Adipocyte (in vitro differentiated cells): ENCODE data around the gene WNT3.
A peak's percentile ranks its signal among the peaks of the same experiment; 100 is the strongest.
"Not testable (repeated sequence)": the region's sequence is repeated elsewhere in the genome, so short reads cannot be mapped to it uniquely, and the experiment has no call there.

Source experiments
- DNase-seq: peaks from one replicate; pipeline ENCODE4 v3.0.0-alpha.2; 2015; ENCODE audit warnings: low read depth
- H3K27me3 ChIP-seq: replicated peaks from 2 replicates; pipeline ENCODE4 v1.7.0; 2013; ENCODE audit warnings: mild to moderate bottlenecking, low read length, moderate library complexity; ENCODE audit not compliant: control insufficient read depth, insufficient read depth
- H3K36me3 ChIP-seq: 2 replicates; pipeline ENCODE4 v1.7.0; 2013; ENCODE audit warnings: low read length, mild to moderate bottlenecking, moderate library complexity; ENCODE audit not compliant: control insufficient read depth, insufficient read depth, severe bottlenecking
- H3K4me1 ChIP-seq: 2 replicates; pipeline ENCODE4 v1.7.0; 2013; ENCODE audit warnings: mild to moderate bottlenecking, low read length, moderate library complexity; ENCODE audit not compliant: control insufficient read depth, insufficient read depth
- H3K4me3 ChIP-seq: 2 replicates; pipeline ENCODE4 v1.7.0; 2013; ENCODE audit warnings: mild to moderate bottlenecking, low read length, moderate library complexity
- H3K9ac ChIP-seq: 2 replicates; pipeline ENCODE4 v1.7.0; 2013; ENCODE audit warnings: mild to moderate bottlenecking, low read length, moderate library complexity
- H3K9me3 ChIP-seq: 2 replicates; pipeline ENCODE4 v1.7.0; 2013; ENCODE audit warnings: mild to moderate bottlenecking, low read length, moderate library complexity; ENCODE audit not compliant: control insufficient read depth

The WNT3 gene

DNA sequence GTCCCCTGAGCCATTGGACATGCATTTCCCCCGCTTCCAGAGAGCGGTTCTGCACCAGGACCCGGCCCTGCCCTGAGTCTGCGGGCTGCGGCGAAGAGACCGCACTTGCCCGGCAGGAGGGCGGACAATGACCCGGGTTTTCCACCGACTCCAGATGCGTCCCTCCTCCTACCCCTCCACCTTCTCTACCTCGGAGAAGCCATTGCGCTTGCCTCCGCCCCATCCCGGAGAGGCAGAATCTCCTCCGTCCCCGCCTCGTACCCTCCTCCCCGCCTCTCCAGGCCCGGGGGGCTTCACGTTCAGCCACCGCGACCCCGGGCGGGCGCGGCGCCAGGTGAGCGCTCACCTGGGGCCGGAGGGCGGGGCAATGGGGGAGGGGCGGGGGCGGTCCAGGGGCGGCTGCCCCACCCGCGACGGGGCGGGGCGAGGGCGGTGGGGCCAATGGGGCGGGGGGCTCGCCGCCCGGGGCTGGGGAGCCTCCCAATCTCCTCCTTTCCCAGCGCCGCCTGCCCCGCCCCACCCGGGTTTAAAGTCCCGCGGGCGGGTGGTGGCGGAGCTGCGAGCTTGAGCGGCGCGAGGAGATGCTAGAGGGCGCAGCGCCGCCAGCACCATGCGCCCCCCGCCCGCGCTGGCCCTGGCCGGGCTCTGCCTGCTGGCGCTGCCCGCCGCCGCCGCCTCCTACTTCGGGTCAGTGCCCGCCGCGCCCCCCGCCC, 32.7 kb upstream of the WNT3 start, which contains the start of gene WNT9B:
Gene WNT9B, plus strand, starts transcription at position 555 of the 713 bp plus-strand sequence. Its CDS starts 56 bp downstream, at position 611.
- H3K27me3 ChIP-seq = peaks cover 53% of the 10 kb centered on the region
- H3K9me3 ChIP-seq = no peaks in the 10 kb centered on the region
- DNase-seq = peak; percentile 55
- no peak within 1 kb of the TSS for H3K9ac ChIP-seq
- peak within 1 kb of the TSS; percentile 32 for H3K4me3 ChIP-seq
- H3K36me3 ChIP-seq = no peaks in the 10 kb centered on the region
- H3K4me1 ChIP-seq = no peaks in the 10 kb centered on the region

- Histone ChIP-seq H3K27me3 (peaks cover 54% of the 10 kb centered on the region), H3K4me3 (no peak overlapping the region), H3K4me1 (no peaks in the 10 kb centered on the region), H3K9ac (no peak overlapping the region), H3K9me3 (no peaks in the 10 kb centered on the region), H3K36me3 (no peaks in the 10 kb centered on the region)
- no peak for DNase-seq
These were observed 32.2 kb upstream of the WNT3 start for GRCh38 chr17:46850688-46851028.

GRCh38 chr17:46848534-46848933, 30.0 kb upstream of the WNT3 start:
- no peaks in the 10 kb centered on the region for H3K4me1 ChIP-seq
- H3K27me3 ChIP-seq = peaks cover 66% of the 10 kb centered on the region
- H3K9ac ChIP-seq = no peak overlapping the region
- no peak for DNase-seq
- H3K4me3 ChIP-seq = no peak overlapping the region
- no peaks in the 10 kb centered on the region for H3K36me3 ChIP-seq
- no peaks in the 10 kb centered on the region for H3K9me3 ChIP-seq

DNA sequence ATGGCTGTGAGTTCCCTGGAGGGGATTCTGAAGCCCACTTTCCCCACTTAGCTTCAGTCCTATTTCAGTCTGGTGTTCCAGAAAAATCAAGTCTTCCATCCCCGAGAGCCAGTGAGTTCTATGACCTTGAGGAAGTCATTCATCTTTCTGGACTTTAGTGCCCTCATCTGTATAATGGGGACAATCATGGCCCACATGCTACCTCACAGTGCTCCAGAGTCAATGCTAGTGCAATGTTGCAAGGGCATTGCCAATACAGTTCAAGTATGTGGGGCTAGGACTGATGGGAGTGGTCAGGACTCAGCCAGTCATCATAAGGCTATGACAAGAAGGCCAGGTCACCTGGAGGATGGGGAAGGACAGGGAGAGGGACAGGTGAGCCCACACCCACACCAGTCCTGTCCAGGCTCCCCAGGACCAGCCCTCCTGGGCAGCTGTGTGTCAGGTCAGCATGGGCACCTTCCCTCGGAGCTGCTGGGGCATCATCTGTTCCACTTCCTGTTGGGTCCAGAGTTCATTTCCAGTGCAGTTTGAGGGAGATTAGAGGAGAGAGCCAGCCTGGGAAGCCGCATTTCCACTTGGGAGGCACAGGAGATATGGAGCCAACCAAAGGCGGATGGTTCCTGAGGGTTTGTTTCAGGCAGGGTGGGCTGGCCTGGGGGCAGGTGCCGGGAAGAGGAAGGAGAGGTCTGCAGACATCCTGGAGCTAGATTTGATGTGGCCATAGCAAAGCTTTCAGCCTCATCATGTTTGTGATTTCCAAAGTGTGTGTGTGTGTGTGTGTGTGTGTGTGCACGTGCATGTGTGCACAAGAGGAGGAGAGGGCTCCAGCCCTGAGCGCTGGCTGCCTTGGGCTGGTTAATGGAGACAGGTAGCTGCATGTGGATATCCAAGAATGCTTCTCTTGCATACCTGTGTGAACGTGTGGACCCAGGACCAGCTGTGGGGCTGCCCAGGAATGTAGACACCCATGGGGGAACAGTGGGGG, 29.0 kb upstream of the WNT3 start:
- peaks cover 8% of the 10 kb centered on the region for H3K9me3 ChIP-seq
- H3K4me1 ChIP-seq = no peaks in the 10 kb centered on the region
- H3K27me3 ChIP-seq = peaks cover 66% of the 10 kb centered on the region
- no peak for DNase-seq
- H3K4me3 ChIP-seq = no peak overlapping the region
- no peaks in the 10 kb centered on the region for H3K36me3 ChIP-seq
- H3K9ac ChIP-seq = no peak overlapping the region

GRCh38 chr17:46842835-46843234, 24.3 kb upstream of the WNT3 start:
- Histone ChIP-seq H3K4me3 (no peak overlapping the region), H3K27me3 (peaks cover 40% of the 10 kb centered on the region), H3K9ac (no peak overlapping the region), H3K4me1 (peaks cover 5% of the 10 kb centered on the region), H3K36me3 (no peaks in the 10 kb centered on the region), H3K9me3 (peaks cover 8% of the 10 kb centered on the region)
- DNase-seq = no peak

DNA sequence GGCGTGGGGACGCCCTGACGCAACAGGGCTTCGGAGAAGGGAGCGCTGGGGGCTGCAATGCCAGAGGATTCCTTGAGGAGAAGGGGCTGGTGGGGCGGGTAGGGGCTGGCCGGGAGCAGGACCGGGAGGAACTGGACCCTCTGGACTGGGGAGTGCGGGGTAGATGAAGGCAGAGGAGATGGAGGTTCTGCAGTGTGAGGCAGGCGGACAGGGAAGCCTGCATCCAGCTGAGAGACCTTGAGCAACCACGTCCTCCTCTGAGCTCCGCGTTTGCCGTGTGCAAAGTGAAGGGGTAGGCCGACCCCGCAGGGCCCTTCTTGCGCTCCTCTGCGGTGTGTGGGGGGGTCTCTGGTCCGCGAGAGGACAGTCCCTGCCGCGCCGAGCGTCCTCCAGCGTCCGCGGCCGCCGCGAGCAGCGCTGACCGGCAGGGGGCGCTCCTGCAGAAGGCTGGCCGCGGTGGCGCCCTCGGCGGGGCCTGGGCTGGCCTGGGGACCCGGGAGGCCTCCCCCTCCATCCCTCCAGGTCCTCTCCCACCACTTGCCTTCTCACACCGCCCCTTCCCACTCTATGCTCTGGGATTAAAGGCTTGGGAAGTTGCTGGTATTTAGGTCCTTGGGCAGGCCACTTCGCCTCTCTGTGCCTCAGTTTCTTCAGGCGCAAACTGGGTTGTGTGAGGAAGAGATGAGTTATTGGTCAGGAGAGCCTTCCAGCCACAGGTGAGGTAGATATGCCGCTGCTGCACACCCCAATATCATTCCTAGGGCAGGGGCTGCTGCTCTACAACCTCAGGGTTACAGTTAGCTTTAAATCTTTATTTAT, 23.3 kb upstream of the WNT3 start:
- Histone ChIP-seq H3K36me3 (no peaks in the 10 kb centered on the region), H3K27me3 (peaks cover 32% of the 10 kb centered on the region), H3K4me1 (peaks cover 5% of the 10 kb centered on the region), H3K9me3 (peaks cover 8% of the 10 kb centered on the region), H3K9ac (no peak overlapping the region), H3K4me3 (peak overlapping the region; percentile 67)
- peak; percentile 55 for DNase-seq

- peaks cover 11% of the 10 kb centered on the region for H3K4me1 ChIP-seq
- H3K9ac ChIP-seq, H3K9me3 ChIP-seq, DNase-seq, H3K36me3 ChIP-seq, H3K4me3 ChIP-seq: not testable (repeated sequence)
- H3K27me3 ChIP-seq = peaks cover 25% of the 10 kb centered on the region
These were observed 22.1 kb upstream of the WNT3 start for GRCh38 chr17:46840596-46840995.

- Histone ChIP-seq H3K4me3 (no peak overlapping the region), H3K36me3 (no peaks in the 10 kb centered on the region), H3K9me3 (peaks cover 8% of the 10 kb centered on the region), H3K4me1 (peaks cover 11% of the 10 kb centered on the region), H3K27me3 (peaks cover 15% of the 10 kb centered on the region), H3K9ac (no peak overlapping the region)
- DNase-seq = no peak
These were observed 20.7 kb upstream of the WNT3 start for GRCh38 chr17:46839211-46839610.

DNA sequence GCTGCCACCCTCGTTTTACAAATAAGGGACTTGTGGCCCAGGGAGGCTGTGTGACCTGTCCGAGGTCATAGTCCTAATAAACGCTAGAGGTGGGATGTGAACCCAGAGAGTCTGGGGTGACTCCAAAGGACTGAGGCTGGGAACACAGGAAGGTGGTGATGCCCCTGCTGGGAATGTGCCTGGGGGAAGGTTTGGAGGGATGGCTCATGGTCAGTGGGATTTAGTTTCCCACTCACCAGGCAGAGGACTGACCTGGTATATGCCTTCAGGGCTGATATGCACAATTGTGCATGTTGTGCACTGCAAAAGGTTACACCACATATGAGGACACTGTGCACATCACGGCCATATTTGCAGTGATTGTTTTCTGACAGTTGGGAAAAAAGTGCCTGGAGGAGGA, 19.0 kb upstream of the WNT3 start:
- Histone ChIP-seq H3K27me3 (peaks cover 10% of the 10 kb centered on the region), H3K9ac (no peak overlapping the region), H3K36me3 (no peaks in the 10 kb centered on the region), H3K4me3 (no peak overlapping the region), H3K4me1 (peaks cover 25% of the 10 kb centered on the region), H3K9me3 (no peaks in the 10 kb centered on the region)
- no peak for DNase-seq

DNA sequence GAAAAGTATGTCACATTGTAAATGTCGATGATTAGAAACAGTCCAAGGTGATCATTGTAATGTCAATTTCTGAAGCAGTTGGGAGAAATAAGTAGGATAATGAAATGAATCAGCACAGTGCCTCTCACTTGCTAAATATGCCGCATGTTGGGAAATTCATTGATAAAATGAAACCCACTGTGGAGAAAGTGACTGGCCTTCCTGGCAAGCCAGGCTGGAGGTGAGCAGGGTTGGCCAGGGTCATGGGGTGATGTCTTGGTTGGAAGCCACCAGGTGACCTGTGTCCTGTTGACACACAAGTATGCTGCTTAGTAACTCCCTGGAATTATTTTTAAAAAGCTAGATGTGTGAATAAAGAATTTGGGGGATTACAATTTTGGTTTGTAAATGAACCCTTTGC, 18.0 kb upstream of the WNT3 start:
- peaks cover 29% of the 10 kb centered on the region for H3K4me1 ChIP-seq
- no peak for DNase-seq
- H3K4me3 ChIP-seq = no peak overlapping the region
- no peak overlapping the region for H3K9ac ChIP-seq
- no peaks in the 10 kb centered on the region for H3K9me3 ChIP-seq
- peaks cover 8% of the 10 kb centered on the region for H3K27me3 ChIP-seq
- H3K36me3 ChIP-seq = no peaks in the 10 kb centered on the region

- Histone ChIP-seq H3K4me1 (peaks cover 27% of the 10 kb centered on the region), H3K27me3 (no peaks in the 10 kb centered on the region)
These were observed 16.4 kb upstream of the WNT3 start for GRCh38 chr17:46834846-46835245.

More at GRCh38 chr17:46834846-46835245, 16.4 kb upstream of the WNT3 start:
- DNase-seq = no peak
- Histone ChIP-seq H3K9me3 (no peaks in the 10 kb centered on the region), H3K4me3 (no peak overlapping the region), H3K9ac (no peak overlapping the region), H3K36me3 (no peaks in the 10 kb centered on the region)
